Middle frontal gyrus (tissue), 1 donor: ENCODE measurements around the gene FAM167B.
"Not testable (repeated sequence)": the region's sequence is repeated elsewhere in the genome, so short reads cannot be mapped to it uniquely, and the experiment has no call there.

ENCODE experiments used
- DNase-seq: peaks from one replicate; pipeline ENCODE4 v3.0.0-alpha.2; 2015; ENCODE audit warnings: low spot score; ENCODE audit errors: extremely low spot score

Gene FAM167B

GRCh38 chr1:32257227-32257508 lies 10.1 kb downstream of the FAM167B start:
- no peak for DNase-seq

GRCh38 chr1:32263236-32263593 lies 16.2 kb downstream of the FAM167B start:
- DNase-seq, result not testable (repeated sequence)

GRCh38 chr1:32263744-32264143 lies 16.7 kb downstream of the FAM167B start:
- no peak for DNase-seq

- no peak for DNase-seq
Measured at GRCh38 chr1:32265846-32266245, 18.8 kb downstream of the FAM167B start.

GRCh38 chr1:32266921-32267591 lies 20.0 kb downstream of the FAM167B start:
- DNase-seq, result no peak

GRCh38 chr1:32269744-32270143 lies 22.7 kb downstream of the FAM167B start:
- no peak for DNase-seq

- no peak for DNase-seq
Measured at GRCh38 chr1:32272557-32273390, 25.8 kb downstream of the FAM167B start.

GRCh38 chr1:32273391-32274208 lies 26.6 kb downstream of the FAM167B start:
- DNase-seq, result no peak

GRCh38 chr1:32274646-32275340 lies 27.8 kb downstream of the FAM167B start:
- DNase-seq, result no peak

GRCh38 chr1:32275424-32275823 lies 28.4 kb downstream of the FAM167B start:
- no peak for DNase-seq

- no peak for DNase-seq
Measured at GRCh38 chr1:32276032-32276782, 29.2 kb downstream of the FAM167B start.

GRCh38 chr1:32284777-32285176 lies 37.8 kb downstream of the FAM167B start:
- not testable (repeated sequence) for DNase-seq

- DNase-seq, result no peak
Measured at GRCh38 chr1:32285658-32286057, 38.6 kb downstream of the FAM167B start.

- DNase-seq, result no peak
Measured at GRCh38 chr1:32286763-32287162, 39.7 kb downstream of the FAM167B start.

GRCh38 chr1:32289256-32289655 lies 42.2 kb downstream of the FAM167B start:
- no peak for DNase-seq

- no peak for DNase-seq
Measured at GRCh38 chr1:32291145-32291707, 44.2 kb downstream of the FAM167B start.

- peak; percentile 69 for DNase-seq
Measured at GRCh38 chr1:32291708-32292538, 44.9 kb downstream of the FAM167B start, which contains the start of gene HDAC1. HDAC1 (plus strand) TSS chr1:32292083; CDS start chr1:32292170, 87 bp downstream.

- not testable (repeated sequence) for DNase-seq
Measured at GRCh38 chr1:32298211-32298610, 51.2 kb downstream of the FAM167B start.
